ENCODE measurements around the gene SCYGR2.

- no peak for TF ChIP-seq CTCF (tag by site-specific recombination; IDR thresholded peaks at IDR 0.05)
- no peak for TF ChIP-seq ZNF121 (tag by site-specific recombination; IDR thresholded peaks at IDR 0.05)
- TF ChIP-seq PRDM1 (tag by site-specific recombination; IDR thresholded peaks at IDR 0.05), result no peak
- no peak for TF ChIP-seq ZNF280C (tag by site-specific recombination; IDR thresholded peaks at IDR 0.05)
- no peak for TF ChIP-seq EGR2 (tag by site-specific recombination; IDR thresholded peaks at IDR 0.05; ENCODE audit: low read depth)
- TF ChIP-seq ZNF76 (tag by site-specific recombination; IDR thresholded peaks at IDR 0.05; ENCODE audit: borderline replicate concordance, low read depth), result no peak
- no peak for TF ChIP-seq ZNF548 (tag by site-specific recombination; IDR thresholded peaks at IDR 0.05)
- no peak for TF ChIP-seq PBX3 (CRISPR knock-in tag; IDR thresholded peaks at IDR 0.05)
- no peak for TF ChIP-seq ZNF211 (tag by site-specific recombination; IDR thresholded peaks at IDR 0.05; ENCODE audit: low read depth)
Observed at GRCh38 chr2:227606476-227606875, 7.8 kb downstream of the SCYGR2 start.

All from HEK293 (cell line).